PC-3 (cell line): ENCODE data around the gene CISD1.

Source experiments
- EZH2 ChIP-seq: fragments of 300-600 bp; sonication (generic); IDR thresholded peaks from one replicate; pipeline ENCODE4 v1.6.1; 2017; ENCODE audit warnings: antibody characterized with exemption, mild to moderate bottlenecking, low read length; ENCODE audit not compliant: unreplicated experiment
- TF ChIP-seq, protein P1 (sequence below): fragments of 300-600 bp; sonication (generic); conservative IDR thresholded peaks from 2 replicates; pipeline ENCODE4 v1.5.1; 2017; ENCODE audit warnings: antibody characterized with exemption, low read depth, mild to moderate bottlenecking, low read length

DNA sequence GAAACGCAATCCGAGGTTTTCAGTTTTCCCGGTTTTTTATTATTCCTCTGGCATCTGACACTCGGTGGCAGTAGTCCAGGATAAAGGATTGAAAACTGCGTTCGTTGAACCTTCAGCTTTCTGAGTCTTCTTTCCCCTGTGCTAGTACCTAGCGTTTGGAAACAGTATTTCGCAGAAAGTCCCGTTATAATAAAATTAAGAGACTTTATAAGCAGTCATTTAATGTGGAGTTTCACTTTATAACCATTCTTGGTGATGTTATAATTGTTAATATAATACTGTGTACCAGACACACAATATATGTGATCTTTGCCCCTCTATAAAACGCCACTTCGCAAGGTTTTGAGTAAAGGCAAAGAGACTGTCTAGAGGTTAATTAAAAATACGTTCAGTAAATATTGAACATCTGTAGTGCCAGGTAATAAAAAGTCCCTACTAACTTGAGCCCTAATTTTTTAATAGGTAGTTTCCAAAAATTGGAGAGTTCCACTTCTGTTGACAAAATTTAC lies 874 bp downstream of the CISD1 start:
- TF ChIP-seq, protein P1, sequence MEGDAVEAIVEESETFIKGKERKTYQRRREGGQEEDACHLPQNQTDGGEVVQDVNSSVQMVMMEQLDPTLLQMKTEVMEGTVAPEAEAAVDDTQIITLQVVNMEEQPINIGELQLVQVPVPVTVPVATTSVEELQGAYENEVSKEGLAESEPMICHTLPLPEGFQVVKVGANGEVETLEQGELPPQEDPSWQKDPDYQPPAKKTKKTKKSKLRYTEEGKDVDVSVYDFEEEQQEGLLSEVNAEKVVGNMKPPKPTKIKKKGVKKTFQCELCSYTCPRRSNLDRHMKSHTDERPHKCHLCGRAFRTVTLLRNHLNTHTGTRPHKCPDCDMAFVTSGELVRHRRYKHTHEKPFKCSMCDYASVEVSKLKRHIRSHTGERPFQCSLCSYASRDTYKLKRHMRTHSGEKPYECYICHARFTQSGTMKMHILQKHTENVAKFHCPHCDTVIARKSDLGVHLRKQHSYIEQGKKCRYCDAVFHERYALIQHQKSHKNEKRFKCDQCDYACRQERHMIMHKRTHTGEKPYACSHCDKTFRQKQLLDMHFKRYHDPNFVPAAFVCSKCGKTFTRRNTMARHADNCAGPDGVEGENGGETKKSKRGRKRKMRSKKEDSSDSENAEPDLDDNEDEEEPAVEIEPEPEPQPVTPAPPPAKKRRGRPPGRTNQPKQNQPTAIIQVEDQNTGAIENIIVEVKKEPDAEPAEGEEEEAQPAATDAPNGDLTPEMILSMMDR: no peak
- no peak for TF ChIP-seq EZH2
